Mucosa of descending colon (tissue), 3 donors: ENCODE results near the gene PDGFA. TPM values are rescaled to one million over a fixed set of nuclear protein-coding genes. Genes with fewer than 3 reads are reported as not detected.
A peak's percentile ranks its signal among the peaks of the same experiment; 100 is the strongest.

Experiments used
- ATAC-seq: fragments of 200-7000 bp; cut with Tn5 transposase; one replicate; pipeline ENCODE4 v1.9.1; 2020; ENCODE audit warnings: mild to moderate bottlenecking, moderate library complexity
- DNase-seq, 3 donors: peaks; one replicate each; pipeline ENCODE4 v3.0.0-alpha.2; 2020
- H3K36me3 ChIP-seq: fragments of 200-600 bp; one replicate; pipeline ENCODE4 v1.8.0; 2021; ENCODE audit warnings: low read depth, mild to moderate bottlenecking
- H3K4me1 ChIP-seq: fragments of 200-600 bp; one replicate; pipeline ENCODE4 v1.8.0; 2021; ENCODE audit warnings: low read depth, mild to moderate bottlenecking
- H3K4me3 ChIP-seq: fragments of 200-600 bp; one replicate; pipeline ENCODE4 v1.8.0; 2021; ENCODE audit warnings: mild to moderate bottlenecking
- H3K9me3 ChIP-seq: fragments of 200-600 bp; one replicate; pipeline ENCODE4 v1.8.0; 2021; ENCODE audit warnings: mild to moderate bottlenecking
- intact Hi-C, 2 donors: fragments of 100-400 bp; cut with DNase I in 1 of 2; cut with micrococcal nuclease in 1 of 2; formaldehyde crosslinking; loops; one replicate each; pipeline versions ENCODE4 v1.11.0 to v1.11.1; 2022; cut with DNase I, micrococcal nuclease
- total RNA-seq, 3 donors: library from RNA; stranded (reverse); fragmentation: NEBNext Ultra II Directional in 2 of 3; extraction: Animal tissue kit (Norgen Biotek cat#: 25700) in 2 of 3; gene quantifications; one replicate each; pipeline versions ENCODE4 v1.2.1 to v1.2.4, GENCODE V29; 2021 to 2023
- TF ChIP-seq, protein P1 (sequence below): fragments of 200-600 bp; IDR thresholded peaks from one replicate; pipeline ENCODE4 v1.8.0; 2022; ENCODE audit warnings: antibody characterized with exemption, mild to moderate bottlenecking
- donor health status: DM: no; HTN: no; CAD: no; lungs with moderate emphysema.
- donor health status: DM: no; HTN: no; CAD: no.
- donor health status: DM: no; HTN: yes; CAD: no.

The PDGFA gene
- total RNA-seq, 3 donors from 2014 or later, result 52.7 to 63.0 (median 57.5) TPM

DNA sequence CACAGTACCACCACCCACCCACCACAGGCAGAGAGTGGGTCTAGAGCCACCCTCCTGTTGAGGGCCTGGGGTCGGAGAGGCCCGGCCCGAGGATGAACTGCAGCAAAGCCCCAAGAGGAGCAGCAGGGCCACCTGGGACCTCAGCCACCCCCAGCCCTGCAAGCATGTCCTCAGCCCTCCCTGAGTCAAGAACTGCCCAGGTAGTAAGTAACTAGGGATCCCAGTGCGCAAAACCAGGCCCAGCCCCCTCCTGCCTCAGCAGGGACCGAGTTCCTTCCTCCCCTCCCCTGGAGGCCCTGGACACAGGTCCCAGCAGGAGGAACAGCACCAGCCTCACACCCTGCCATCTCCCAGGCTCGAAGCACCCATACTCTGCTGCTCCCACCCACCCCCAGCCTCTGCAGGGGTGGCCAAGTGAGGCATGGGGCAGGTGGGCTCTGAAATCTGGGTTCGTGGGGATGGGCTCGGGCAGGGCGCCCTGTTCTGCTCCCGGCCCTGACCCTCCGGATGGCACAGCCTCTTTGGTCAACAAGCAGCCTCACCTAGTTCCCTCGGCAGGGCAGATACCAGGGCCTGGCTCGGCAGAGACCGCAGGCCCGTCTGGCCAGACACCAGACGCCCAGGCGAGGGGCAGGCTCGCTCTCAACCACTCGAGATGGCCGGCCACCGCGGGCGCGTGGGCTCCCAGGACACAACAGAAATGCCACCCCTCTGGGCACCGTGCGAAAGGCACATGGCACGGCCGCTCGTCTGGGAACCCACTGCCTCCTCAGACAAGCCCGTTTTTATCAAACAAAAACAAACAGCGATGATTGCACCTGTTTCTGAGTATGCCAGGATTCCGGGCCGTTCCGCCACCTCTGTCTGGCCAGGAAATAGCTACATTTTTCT lies 15.2 kb downstream of the PDGFA start:
- DNase-seq (peak; percentile 58 to 77 (median 74)), ATAC-seq (peak; percentile 65)
- Histone ChIP-seq H3K36me3 (no peaks in the 10 kb centered on the region), H3K4me3 (no peak overlapping the region), H3K9me3 (no peaks in the 10 kb centered on the region), H3K4me1 (peaks cover 37% of the 10 kb centered on the region)
- TF ChIP-seq, protein P1, sequence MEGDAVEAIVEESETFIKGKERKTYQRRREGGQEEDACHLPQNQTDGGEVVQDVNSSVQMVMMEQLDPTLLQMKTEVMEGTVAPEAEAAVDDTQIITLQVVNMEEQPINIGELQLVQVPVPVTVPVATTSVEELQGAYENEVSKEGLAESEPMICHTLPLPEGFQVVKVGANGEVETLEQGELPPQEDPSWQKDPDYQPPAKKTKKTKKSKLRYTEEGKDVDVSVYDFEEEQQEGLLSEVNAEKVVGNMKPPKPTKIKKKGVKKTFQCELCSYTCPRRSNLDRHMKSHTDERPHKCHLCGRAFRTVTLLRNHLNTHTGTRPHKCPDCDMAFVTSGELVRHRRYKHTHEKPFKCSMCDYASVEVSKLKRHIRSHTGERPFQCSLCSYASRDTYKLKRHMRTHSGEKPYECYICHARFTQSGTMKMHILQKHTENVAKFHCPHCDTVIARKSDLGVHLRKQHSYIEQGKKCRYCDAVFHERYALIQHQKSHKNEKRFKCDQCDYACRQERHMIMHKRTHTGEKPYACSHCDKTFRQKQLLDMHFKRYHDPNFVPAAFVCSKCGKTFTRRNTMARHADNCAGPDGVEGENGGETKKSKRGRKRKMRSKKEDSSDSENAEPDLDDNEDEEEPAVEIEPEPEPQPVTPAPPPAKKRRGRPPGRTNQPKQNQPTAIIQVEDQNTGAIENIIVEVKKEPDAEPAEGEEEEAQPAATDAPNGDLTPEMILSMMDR, result no peak
- intact Hi-C loops, result loop anchor here (10.0 kb wide), 2 partner anchors 170 to 180 kb away; no protein-coding TSS in a partner anchor

DNA sequence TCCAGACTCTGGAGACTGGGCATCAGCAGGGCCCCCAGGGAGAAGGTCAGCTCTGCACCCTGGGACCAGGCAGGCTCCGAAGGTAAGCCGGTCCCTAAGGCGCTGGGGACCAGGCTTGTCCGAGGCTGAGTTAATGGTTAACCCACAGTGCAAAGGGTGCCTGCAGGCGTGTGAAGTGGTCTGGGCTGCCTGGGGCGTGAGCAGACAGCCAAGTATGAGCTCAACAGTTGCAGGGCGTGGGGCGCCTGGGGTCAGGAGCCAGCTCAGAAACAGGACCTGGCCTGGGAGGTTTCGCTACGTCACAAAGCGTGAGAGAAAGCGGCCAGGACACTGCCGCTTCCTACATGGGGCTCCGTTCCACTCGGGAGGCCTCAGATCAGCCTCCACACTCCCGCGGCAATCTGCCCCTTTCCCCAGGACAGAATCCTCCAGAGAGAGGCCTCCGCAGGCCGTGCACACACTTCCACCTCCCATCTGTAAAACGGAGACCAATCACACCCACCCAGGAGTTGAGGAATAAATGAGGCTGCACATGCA lies 16.0 kb downstream of the PDGFA start:
- ATAC-seq (peak; percentile 90), DNase-seq (peak; percentile 92 to 95 (median 94))
- Histone ChIP-seq H3K36me3 (no peaks in the 10 kb centered on the region), H3K4me1 (peaks cover 37% of the 10 kb centered on the region), H3K4me3 (no peak overlapping the region), H3K9me3 (no peaks in the 10 kb centered on the region)
- TF ChIP-seq, protein P1, result no peak
- intact Hi-C loops, result loop anchor here (10.0 kb wide), 2 partner anchors 169 to 179 kb away; no protein-coding TSS in a partner anchor

DNA sequence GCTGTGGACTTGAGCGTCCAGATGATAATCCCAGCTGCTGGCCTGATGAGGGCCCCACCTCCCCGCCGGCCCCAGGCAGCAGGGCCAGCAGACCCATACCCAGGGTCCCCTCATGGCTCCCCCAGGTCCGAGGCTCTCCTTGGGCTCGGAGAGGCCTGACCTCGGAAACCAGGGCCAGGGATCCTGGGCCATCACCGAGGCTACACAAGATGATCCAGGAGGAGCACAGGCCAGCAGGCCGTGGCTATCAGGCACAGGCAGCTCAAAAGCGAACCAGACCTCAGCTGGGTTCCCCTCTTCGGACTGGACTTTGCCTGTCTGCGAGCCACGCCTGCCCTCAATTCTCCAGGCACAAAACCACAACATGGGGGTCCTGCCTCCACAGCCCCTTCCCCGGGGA lies 17.4 kb downstream of the PDGFA start:
- DNase-seq (peak in 2 of 3 donors; percentile 46 to 48), ATAC-seq (no peak)
- Histone ChIP-seq H3K4me3 (no peak overlapping the region), H3K9me3 (no peaks in the 10 kb centered on the region), H3K4me1 (peaks cover 37% of the 10 kb centered on the region), H3K36me3 (no peaks in the 10 kb centered on the region)
- intact Hi-C loops, result loop anchor here (10.0 kb wide), 2 partner anchors 167 to 177 kb away; no protein-coding TSS in a partner anchor
- TF ChIP-seq, protein P1, result no peak

DNA sequence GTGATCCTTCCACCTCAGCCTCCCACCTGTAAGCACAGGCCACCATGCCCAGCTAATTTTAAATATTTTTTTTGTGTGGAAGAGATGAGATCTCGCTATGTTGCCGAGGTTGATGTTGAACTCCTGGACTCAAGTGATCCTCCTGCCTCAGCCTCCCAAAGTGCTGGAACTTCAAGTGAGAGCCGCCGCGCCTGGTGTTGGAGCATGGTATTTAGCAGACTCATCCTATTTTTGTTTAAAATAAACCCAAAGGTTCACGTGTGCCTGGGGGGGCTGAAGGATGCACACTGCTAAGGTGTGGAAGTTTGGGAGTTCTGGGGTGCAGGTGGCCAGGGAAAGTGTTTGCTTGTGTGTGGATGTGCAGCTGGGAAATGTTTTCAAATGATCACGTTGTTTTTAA lies 18.1 kb downstream of the PDGFA start:
- intact Hi-C loops, result loop anchor here (10.0 kb wide), 2 partner anchors 167 to 177 kb away; no protein-coding TSS in a partner anchor
- no peak overlapping the region for H3K4me3 ChIP-seq
- DNase-seq (peak in 2 of 3 donors; percentile 16 to 27), ATAC-seq (no peak)
- TF ChIP-seq, protein P1, result no peak
- H3K36me3 ChIP-seq, result no peaks in the 10 kb centered on the region
- peaks cover 37% of the 10 kb centered on the region for H3K4me1 ChIP-seq
- H3K9me3 ChIP-seq, result no peaks in the 10 kb centered on the region

DNA sequence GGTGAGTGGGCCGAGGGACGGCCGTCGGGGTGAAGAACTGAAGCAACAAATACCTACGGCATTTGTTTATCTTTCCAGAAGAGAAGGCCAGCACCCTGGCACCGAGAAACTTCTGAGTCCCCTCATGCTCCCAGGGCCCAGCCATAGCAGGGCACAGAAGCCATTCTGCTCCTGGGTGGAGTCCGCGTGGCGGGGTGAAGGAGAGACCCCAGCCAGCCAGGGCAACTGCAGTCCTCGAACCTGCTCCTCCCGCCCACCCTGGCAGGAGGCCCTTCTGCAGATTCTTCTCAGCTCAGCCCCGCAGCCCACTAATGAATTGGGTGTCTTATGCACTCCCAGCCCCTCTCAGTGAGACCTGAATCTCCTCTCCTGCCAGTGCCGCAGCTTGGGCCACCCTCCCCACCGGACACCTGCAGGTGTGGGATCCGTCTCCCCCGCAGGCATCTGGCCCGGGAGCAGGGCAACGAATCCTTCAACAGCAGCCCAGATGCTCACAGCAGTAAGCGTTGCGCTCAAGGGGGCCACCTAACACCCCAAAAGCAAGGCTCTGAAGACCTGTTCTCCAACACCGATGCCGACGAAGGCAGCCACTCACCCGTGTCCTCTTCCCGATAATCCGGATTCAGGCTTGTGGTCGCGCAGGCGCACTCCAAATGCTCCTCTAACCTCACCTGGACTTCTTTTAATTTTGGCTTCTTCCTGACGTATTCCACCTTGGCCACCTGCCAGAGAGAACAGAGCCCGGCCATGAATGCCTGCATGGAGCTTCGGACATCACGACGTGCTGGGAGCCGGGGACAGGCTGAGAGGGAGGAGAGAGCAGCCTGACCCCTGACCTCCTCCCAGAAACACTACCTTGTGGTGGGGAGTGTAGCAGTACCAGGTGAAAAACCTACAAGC lies 18.9 kb downstream of the PDGFA start:
- H3K36me3 ChIP-seq, result no peaks in the 10 kb centered on the region
- TF ChIP-seq, protein P1, result no peak
- intact Hi-C loops, result loop anchor here (10.0 kb wide), 2 partner anchors 166 to 176 kb away; no protein-coding TSS in a partner anchor
- no peak overlapping the region for H3K4me3 ChIP-seq
- no peaks in the 10 kb centered on the region for H3K9me3 ChIP-seq
- ATAC-seq, result no peak
- DNase-seq, result peak in 2 of 3 donors; percentile 28 to 37
- H3K4me1 ChIP-seq, result peaks cover 35% of the 10 kb centered on the region
